HG03520 (cell line): ENCODE results near the gene EPHB1.
"Not testable (repeated sequence)": the region's sequence is repeated elsewhere in the genome, so short reads cannot be mapped to it uniquely, and the experiment has no call there.

Experiments
- ATAC-seq: cut with Tn5 transposase; IDR thresholded peaks from one replicate; pipeline ENCODE4 v1.9.1; 2021; ENCODE audit warnings: mild to moderate bottlenecking, moderate library complexity; ENCODE audit not compliant: unreplicated experiment

The EPHB1 gene

DNA sequence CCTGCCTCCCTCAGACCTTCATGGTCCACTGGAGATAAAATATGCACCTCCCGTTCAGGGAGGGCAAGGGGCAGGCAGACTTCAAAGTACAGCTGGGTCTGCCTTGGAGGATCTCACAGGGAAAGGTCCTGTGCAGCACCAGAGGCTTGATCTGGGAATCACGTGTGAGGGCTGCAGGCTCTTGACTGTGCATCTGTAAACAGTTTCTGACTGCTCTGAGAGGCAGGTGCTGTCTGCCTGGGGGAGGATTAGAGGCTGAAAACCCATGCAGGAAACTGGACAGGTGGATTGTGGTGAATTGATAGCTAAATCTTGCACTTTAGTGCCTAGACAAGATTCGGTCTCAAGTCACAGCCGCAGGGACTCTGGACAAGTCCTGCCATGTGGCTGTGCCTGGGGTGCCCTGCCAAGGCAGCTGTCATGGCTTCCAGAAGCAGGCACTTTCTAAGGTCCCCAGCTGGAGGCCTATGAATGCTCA is 239.3 kb downstream of the EPHB1 start:
- ATAC-seq, result no peak

- ATAC-seq, result no peak
Observed at GRCh38 chr3:135034891-135035440, 239.9 kb downstream of the EPHB1 start.

DNA sequence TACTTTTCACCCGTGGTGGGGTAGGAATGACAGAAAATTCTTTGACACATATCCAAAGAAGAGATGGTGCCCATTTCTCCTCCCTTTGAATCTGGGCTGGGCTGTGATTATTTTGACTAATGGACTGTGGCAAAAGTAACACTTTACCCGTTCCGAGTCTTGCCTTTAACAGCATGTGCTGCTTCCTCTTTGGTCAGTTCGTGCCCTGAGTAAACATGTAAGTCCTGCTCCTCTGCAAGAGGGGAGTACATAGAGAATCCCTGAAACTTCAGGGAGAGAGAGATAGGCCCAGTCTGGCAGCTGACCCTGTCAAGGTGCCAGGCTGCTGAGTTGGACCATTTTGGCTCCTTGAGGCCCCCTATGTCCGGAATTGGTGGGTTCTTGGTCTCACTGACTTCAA is 243.1 kb downstream of the EPHB1 start:
- no peak for ATAC-seq

GRCh38 chr3:135039536-135039935 is 244.5 kb downstream of the EPHB1 start:
- not testable (repeated sequence) for ATAC-seq

GRCh38 chr3:135040321-135041240 is 245.5 kb downstream of the EPHB1 start:
- ATAC-seq, result no peak

GRCh38 chr3:135041601-135042000 is 246.5 kb downstream of the EPHB1 start:
- ATAC-seq, result no peak

DNA sequence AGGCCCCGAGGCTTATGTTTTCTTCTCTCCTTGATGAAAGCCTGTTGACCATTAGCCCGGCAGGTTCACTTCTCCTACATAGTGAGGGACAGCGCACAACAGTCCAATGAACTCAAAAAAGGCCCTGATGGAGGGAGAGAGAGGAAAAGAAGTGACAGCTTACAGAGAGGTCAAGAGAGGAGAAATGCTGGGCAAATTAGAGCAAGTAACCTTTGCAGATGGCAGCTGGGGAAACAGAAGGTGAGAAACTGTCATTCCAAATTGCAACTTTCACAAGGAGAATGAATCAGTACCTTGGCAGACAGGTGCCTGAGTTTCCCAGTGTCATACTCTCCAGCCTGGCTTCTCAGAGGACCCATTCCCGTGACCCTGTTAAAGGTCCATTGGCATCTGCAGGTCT is 252.0 kb downstream of the EPHB1 start:
- ATAC-seq, result no peak

DNA sequence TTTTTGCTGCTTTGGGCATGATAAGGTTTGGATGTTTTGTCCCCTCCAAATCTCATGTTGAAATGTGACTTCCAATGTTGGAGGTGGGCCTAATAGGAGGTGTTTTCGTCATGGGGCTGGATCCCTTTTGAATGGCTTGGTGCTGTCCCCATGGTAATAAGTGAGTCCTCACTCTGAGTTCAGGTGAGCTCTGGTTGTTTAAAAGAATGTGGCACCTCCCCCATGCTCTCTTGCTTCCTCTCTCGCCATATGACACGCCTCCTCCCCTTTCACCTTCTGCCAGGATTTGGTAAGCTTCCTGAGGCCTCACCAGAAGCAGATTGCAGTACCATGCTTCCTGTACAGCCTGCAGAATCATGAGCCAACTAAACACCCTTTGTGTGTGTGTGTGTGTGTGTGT is 255.5 kb downstream of the EPHB1 start:
- ATAC-seq, result no peak

DNA sequence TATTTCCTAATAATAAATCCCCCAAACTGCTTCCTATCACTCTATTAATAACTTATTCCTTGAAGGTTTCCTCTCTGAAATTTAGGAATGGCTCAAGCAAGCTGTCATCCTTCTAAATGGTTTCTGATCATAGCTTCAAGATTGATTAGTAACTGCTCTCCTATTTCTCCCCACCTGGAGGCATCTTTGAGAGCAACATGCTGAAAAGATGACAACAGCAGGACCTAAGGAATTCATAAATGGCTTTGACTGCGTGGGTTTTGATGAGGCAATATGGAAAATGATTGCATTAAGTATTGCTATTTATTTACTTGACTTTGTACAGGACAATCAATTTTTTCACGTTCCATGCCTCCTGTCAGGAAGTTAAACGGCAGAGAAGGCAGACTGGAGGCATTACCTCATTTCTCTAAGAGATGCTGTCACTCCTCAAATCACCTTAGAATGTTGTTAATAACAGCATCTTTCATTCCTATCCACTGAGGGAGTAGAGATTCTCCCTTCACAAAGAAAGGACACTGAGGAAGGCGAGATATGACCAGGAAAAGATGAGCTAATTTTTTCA is 256.4 kb downstream of the EPHB1 start:
- ATAC-seq, result no peak

GRCh38 chr3:135055449-135055848 is 260.4 kb downstream of the EPHB1 start:
- ATAC-seq, result no peak

DNA sequence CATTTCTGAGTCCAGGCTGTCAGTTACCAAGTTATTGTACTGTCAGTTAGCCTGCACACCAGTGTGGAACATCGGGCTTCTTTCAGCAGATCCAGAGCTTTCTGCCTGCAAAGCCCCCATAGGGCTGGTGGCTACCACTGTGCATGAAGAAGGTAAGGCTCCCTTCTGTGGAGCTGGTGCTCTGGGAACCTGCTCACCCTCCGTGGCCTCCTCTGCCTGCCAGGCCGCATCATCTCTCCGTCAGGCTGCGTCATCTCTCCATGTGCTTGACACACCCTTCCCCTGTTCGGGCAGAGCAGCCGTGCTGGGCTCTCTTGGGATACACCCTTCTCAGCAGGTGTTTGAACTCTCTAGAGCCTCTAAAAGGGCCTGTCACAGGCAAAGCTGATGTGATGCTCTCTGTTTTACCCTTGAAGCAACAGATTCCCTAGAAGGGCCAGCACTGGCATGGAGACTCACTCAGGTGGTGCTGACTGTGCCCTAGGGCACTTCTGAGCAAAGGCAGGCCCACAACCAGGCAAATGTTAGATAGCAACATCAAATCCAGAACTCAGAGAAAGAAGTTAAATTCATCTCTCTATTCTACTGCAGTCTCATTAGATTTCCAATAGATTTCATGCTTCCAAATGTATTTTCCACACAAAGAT is 261.1 kb downstream of the EPHB1 start:
- ATAC-seq, result no peak

DNA sequence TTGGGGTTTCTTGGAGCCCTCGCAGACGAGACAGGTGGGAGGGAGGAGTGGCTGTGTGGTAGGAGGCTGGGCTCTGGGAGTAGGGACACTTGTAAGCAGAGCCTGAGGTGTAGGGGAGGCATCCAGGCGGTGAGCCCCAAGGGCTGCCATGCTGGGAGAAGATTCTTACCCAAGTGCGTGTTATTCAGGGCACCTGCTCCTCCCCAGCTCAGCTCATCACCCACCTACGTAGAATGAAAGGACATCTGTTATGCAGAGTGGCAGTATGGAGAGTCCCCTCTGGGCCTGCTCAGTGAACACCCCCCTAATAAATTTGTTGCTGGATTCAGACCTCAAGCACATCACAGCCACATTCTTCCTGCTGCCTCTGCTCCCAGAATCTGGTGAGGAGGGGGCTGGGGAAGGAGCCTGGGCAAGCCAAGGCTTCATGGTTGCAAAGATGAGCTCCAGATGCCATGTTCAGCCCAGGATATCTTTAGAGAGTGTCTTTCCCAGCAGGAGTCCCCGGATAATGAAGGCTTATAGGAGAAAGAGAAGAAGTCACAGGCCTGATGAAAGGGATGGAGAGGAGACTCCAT is 261.8 kb downstream of the EPHB1 start:
- no peak for ATAC-seq

- ATAC-seq, result no peak
Observed at GRCh38 chr3:135057996-135058395, 262.9 kb downstream of the EPHB1 start.

DNA sequence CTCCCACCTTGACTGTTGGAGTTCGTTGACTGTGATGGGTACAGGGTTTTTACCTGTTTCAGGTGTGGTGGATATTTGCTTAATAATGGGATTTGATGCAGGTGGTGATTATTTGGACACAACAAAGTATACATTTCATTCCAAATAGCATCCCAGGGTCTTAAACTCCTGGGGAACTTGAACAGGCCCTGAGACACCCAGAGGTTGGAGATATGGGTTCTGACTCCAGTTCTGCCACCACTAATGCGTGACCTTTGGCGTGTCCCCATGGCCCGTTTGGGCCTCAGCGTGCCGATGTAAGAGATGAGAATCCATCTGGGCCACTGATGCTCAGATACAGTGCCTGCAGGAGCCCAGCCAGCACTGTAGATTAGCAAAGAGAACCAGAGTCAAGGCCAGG is 264.5 kb downstream of the EPHB1 start:
- ATAC-seq, result no peak

- ATAC-seq, result not testable (repeated sequence)
Observed at GRCh38 chr3:135066844-135067727, 272.0 kb downstream of the EPHB1 start.

GRCh38 chr3:135068011-135068410 is 273.0 kb downstream of the EPHB1 start:
- ATAC-seq, result no peak

- ATAC-seq, result no peak
Observed at GRCh38 chr3:135069406-135069805, 274.3 kb downstream of the EPHB1 start.

GRCh38 chr3:135071483-135071882 is 276.4 kb downstream of the EPHB1 start:
- ATAC-seq, result no peak

- no peak for ATAC-seq
Observed at GRCh38 chr3:135072431-135072830, 277.4 kb downstream of the EPHB1 start.

DNA sequence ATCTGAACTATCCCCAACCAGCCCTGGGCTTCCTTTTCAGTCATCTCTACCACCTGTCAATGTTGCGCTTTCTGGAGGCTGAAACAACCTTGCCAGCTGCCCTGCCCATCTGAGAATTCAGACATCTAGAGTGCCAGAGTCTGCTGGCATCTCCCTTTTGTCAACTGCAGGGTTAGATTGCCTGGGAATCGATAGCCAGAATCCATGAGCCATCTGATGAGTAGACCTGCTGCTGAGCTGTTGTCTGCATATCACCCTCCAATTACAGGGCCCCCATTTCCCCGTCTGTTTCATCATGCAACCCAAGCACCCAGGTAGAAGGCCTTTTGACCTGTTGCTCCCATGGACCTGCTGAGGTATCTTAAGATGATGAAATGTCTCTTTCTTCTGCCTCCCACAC is 280.1 kb downstream of the EPHB1 start:
- no peak for ATAC-seq
